Upper lobe of right lung (tissue), 1 donor: ENCODE measurements around the gene EFS. TPM values are rescaled to one million over a fixed set of nuclear protein-coding genes. Genes with fewer than 3 reads are reported as not detected.

Experiments
- ATAC-seq: fragments of 200-7000 bp; cut with Tn5 transposase; one replicate; pipeline ENCODE4 v1.9.1; 2020; ENCODE audit warnings: mild to moderate bottlenecking, moderate library complexity
- DNase-seq: peaks from one replicate; pipeline ENCODE4 v3.0.0-alpha.2; 2020
- H3K27ac ChIP-seq: fragments of 200-600 bp; one replicate; pipeline ENCODE4 v1.8.0; 2022
- H3K27me3 ChIP-seq: fragments of 200-600 bp; one replicate; pipeline ENCODE4 v1.8.0; 2022; ENCODE audit warnings: mild to moderate bottlenecking
- H3K36me3 ChIP-seq: fragments of 200-600 bp; one replicate; pipeline ENCODE4 v1.8.0; 2022
- H3K4me1 ChIP-seq: fragments of 200-600 bp; one replicate; pipeline ENCODE4 v1.8.0; 2022
- H3K4me3 ChIP-seq: fragments of 200-600 bp; one replicate; pipeline ENCODE4 v1.8.0; 2022; ENCODE audit warnings: mild to moderate bottlenecking
- H3K9me3 ChIP-seq: fragments of 200-600 bp; one replicate; pipeline ENCODE4 v1.8.0; 2022
- intact Hi-C: fragments of 100-400 bp; cut with DNase I; formaldehyde crosslinking; loops from one replicate; pipeline ENCODE4 v1.11.0; 2022
- total RNA-seq: library from RNA; stranded (reverse); fragmentation: NEBNext Ultra II Directional; extraction: Animal tissue kit (Norgen Biotek cat#: 25700); gene quantifications from one replicate; pipeline ENCODE4 v1.2.1, GENCODE V29; 2021
- TF ChIP-seq, protein P1 (sequence below): fragments of 200-600 bp; IDR thresholded peaks from one replicate; pipeline ENCODE4 v1.8.0; 2022; ENCODE audit warnings: antibody characterized with exemption
- donor health status: DM: no; HTN: yes; CAD: no; lungs with severe emphysema.

Gene EFS
- total RNA-seq, 1 donor from 2014 or later: 10.4 TPM

DNA sequence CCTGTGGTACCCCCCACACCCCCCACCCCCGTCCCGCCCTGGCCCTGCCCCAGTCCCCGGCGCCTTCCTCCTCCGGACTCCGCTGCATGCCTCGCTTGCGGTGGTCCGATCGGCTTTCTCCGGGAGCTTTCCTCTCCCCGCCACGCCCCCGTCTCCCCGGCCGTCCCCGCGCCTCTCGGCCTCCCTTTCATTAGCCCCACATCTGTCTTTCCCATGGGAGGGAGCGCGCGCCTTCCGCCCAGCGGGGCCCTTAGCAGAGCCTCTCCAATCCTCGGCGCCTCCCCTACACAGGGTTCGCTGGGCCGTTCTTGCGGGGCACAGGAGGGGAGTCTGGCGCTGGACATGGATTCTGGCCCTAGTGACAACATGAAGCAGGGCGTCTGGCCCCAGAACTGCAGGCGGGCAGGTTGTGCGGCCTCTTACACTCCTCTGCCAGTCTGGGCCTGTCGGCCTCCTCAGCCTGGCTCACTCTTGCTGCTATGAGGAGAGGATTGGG, 1.5 kb upstream of the EFS start:
- Histone ChIP-seq H3K4me1 (peaks cover 16% of the 10 kb centered on the region), H3K9me3 (no peaks in the 10 kb centered on the region), H3K27me3 (peaks cover 9% of the 10 kb centered on the region), H3K27ac (peak overlapping the region; percentile 84), H3K36me3 (no peaks in the 10 kb centered on the region), H3K4me3 (peak overlapping the region; percentile 59)
- TF ChIP-seq, protein P1, sequence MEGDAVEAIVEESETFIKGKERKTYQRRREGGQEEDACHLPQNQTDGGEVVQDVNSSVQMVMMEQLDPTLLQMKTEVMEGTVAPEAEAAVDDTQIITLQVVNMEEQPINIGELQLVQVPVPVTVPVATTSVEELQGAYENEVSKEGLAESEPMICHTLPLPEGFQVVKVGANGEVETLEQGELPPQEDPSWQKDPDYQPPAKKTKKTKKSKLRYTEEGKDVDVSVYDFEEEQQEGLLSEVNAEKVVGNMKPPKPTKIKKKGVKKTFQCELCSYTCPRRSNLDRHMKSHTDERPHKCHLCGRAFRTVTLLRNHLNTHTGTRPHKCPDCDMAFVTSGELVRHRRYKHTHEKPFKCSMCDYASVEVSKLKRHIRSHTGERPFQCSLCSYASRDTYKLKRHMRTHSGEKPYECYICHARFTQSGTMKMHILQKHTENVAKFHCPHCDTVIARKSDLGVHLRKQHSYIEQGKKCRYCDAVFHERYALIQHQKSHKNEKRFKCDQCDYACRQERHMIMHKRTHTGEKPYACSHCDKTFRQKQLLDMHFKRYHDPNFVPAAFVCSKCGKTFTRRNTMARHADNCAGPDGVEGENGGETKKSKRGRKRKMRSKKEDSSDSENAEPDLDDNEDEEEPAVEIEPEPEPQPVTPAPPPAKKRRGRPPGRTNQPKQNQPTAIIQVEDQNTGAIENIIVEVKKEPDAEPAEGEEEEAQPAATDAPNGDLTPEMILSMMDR: no peak
- peak; percentile 82 for DNase-seq
- intact Hi-C loops: no loop called here
- peak; percentile 66 for ATAC-seq

DNA sequence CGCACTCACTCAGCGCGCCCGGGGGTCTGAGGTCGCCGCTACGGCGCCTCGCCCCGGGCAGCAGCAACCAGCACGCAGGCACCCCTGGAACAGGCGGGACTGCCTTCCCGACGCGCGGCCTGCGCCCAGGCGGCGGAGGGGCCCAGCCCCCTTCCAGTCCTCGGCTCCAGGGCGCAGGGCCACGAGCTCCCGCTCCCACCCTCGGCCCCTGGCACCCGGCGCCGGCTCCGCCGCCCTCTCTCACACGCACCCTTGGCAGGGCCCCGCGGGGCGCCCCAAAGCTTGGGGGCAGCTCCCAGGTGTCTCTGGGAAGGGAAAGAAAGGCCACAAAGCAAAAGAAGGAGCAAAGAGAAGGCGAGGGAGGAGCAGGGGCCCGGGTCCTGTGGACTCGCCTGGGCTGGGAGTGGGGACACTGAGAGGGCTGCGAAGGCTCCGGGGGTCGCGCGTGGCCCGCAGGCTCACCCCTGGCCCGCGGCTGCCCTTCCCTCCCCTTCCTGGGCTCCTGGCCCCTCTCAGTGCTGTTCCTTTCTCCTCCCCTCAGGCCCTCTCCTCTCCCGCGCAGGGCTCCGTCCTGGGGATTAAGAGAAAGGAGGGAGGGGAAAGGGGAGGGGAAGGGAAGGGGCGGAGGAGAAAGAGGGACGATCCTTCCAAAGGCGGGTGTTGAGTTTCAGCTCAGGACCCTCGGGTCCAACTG, 907 bp upstream of the EFS start:
- Histone ChIP-seq H3K4me3 (peak overlapping the region; percentile 59), H3K27me3 (peaks cover 9% of the 10 kb centered on the region), H3K9me3 (no peaks in the 10 kb centered on the region), H3K27ac (peak overlapping the region; percentile 84), H3K36me3 (no peaks in the 10 kb centered on the region), H3K4me1 (peaks cover 16% of the 10 kb centered on the region)
- DNase-seq (no peak), ATAC-seq (peak; percentile 73)
- TF ChIP-seq, protein P1: no peak
- intact Hi-C loops: no loop called here

DNA sequence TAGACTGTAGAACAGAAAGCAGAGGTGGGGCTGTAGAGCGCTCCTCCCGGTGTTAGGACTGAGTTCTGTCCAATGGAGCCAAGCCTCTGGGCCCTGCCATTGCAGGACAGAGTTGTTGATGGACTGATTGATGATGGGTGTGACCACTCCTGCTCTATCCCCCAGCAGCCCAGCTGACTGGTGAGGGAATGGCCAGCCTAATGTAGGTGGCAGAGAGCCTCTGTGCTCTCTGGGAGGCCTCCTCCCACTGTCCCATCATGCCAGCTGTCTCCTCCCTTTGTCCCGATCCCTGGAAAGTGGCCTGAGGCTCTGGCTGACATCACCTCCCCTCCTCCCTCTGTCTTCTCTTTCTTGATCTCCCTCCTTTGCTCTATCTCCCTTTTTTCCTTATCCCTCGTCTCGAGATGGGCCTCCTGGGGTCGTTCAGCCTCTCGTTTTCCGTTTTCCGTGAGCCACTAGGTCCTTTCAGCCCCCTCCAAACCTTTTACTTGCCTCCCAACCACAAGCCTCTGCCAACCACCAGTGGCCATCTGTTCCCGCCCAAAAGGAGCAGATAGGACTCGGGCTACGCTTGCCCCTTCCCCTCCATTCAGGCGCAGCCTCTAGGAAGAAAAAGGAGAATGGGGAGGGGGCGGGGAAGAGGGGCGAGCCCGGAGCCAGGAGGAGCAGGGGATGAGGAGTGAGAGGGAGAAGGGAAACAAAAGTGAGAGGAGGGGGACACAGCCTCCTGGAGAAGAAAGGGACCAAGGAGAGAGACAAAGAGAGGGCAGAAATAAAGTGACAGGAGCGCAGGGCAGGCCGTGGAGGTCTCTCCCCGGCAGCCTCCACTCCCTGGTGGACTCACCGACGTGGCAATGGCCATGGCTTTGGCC, 572 bp downstream of the EFS start:
- TF ChIP-seq, protein P1: no peak
- intact Hi-C loops: no loop called here
- H3K27ac ChIP-seq: peak overlapping the region; percentile 84
- H3K9me3 ChIP-seq: no peaks in the 10 kb centered on the region
- ATAC-seq (no peak), DNase-seq (no peak)
- H3K27me3 ChIP-seq: peaks cover 9% of the 10 kb centered on the region
- peaks cover 16% of the 10 kb centered on the region for H3K4me1 ChIP-seq
- H3K4me3 ChIP-seq: peak overlapping the region; percentile 59
- no peaks in the 10 kb centered on the region for H3K36me3 ChIP-seq

DNA sequence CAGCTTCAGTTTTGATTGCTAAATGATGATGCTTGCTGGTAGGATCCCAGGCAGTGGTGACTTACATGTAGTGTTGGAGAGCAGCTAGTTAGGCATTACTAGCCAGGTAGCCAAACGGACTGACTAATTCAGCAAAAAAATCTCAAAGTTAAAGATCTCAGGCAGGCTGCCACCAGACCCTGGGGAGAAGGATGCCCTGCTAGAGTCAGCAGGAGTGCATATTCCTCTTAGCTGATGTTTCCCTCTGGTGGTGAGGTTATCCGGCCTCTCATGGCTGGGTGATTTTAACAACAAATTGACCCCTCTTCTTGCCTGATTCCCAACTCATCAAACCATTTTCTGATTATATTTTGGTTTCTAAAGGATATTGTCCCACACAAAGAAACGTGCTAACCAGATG, 2.8 kb downstream of the EFS start:
- no peak overlapping the region for H3K27ac ChIP-seq
- no peaks in the 10 kb centered on the region for H3K9me3 ChIP-seq
- H3K36me3 ChIP-seq: no peaks in the 10 kb centered on the region
- ATAC-seq: no peak
- peaks cover 9% of the 10 kb centered on the region for H3K27me3 ChIP-seq
- no peak for DNase-seq
- H3K4me1 ChIP-seq: peaks cover 16% of the 10 kb centered on the region
- TF ChIP-seq, protein P1: no peak
- no peak overlapping the region for H3K4me3 ChIP-seq
- intact Hi-C loops: no loop called here

DNA sequence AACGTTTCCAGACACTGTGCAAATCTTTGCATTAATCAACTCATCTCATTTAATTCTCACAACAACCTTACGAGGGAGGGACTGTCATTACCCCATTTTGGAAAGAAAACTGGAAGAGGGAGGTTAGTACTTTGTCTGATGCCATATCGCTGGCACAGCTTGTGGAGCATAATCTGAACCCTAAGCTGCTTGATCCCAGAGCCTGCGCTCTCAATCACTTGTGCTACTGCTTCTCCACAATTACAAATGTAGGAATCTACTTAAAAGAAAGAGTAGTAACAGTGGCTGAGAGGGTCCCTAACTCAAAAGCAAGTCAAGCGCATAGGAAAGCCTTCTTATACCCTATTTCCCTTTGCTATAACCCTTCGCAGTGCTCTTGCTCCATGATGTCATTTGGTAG, 3.2 kb downstream of the EFS start:
- H3K36me3 ChIP-seq: no peaks in the 10 kb centered on the region
- peaks cover 9% of the 10 kb centered on the region for H3K27me3 ChIP-seq
- no peak for DNase-seq
- TF ChIP-seq, protein P1: no peak
- H3K4me3 ChIP-seq: no peak overlapping the region
- H3K4me1 ChIP-seq: peaks cover 16% of the 10 kb centered on the region
- intact Hi-C loops: no loop called here
- no peak for ATAC-seq
- H3K27ac ChIP-seq: no peak overlapping the region
- H3K9me3 ChIP-seq: no peaks in the 10 kb centered on the region
